Activated CD4-positive, CD25-positive, alpha-beta regulatory T cell treated with anti-CD3 and anti-CD28 coated beads, Interleukin-2, amount 50 U/mL, for 24 hours (primary cell): ENCODE results near the gene LDLRAD1.
"Not testable (repeated sequence)": the region's sequence is repeated elsewhere in the genome, so short reads cannot be mapped to it uniquely, and the experiment has no call there.

Source experiments
- ATAC-seq, 2 donors: fragments of 150-1000 bp; cut with Tn5 transposase; one replicate each; pipeline ENCODE4 v1.10.0; 2021; ENCODE audit warnings: mild to moderate bottlenecking in 1 of 2, moderate library complexity in 1 of 2

The LDLRAD1 gene

GRCh38 chr1:54016343-54017282 lies 1.4 kb downstream of the LDLRAD1 start:
- ATAC-seq, result no peak

GRCh38 chr1:54014009-54014629 lies 3.9 kb downstream of the LDLRAD1 start:
- ATAC-seq, result no peak

GRCh38 chr1:54013393-54014008 lies 4.5 kb downstream of the LDLRAD1 start:
- no peak for ATAC-seq

GRCh38 chr1:54012863-54013262 lies 5.1 kb downstream of the LDLRAD1 start:
- no peak for ATAC-seq

GRCh38 chr1:54012008-54012325 lies 6.0 kb downstream of the LDLRAD1 start:
- no peak for ATAC-seq

- ATAC-seq, result no peak
These were observed 6.5 kb downstream of the LDLRAD1 start for GRCh38 chr1:54011316-54012007.

GRCh38 chr1:54010415-54011117 lies 7.4 kb downstream of the LDLRAD1 start:
- ATAC-seq, result no peak

GRCh38 chr1:54009406-54009805 lies 8.6 kb downstream of the LDLRAD1 start:
- no peak for ATAC-seq

GRCh38 chr1:54008876-54009275 lies 9.1 kb downstream of the LDLRAD1 start:
- no peak for ATAC-seq

- no peak for ATAC-seq
These were observed 10.4 kb downstream of the LDLRAD1 start for GRCh38 chr1:54007613-54008012.

GRCh38 chr1:54006508-54006907 lies 11.5 kb downstream of the LDLRAD1 start:
- no peak for ATAC-seq

- no peak for ATAC-seq
These were observed 13.4 kb downstream of the LDLRAD1 start for GRCh38 chr1:54004481-54005049.

- not testable (repeated sequence) for ATAC-seq
These were observed 14.1 kb downstream of the LDLRAD1 start for GRCh38 chr1:54003750-54004480.

GRCh38 chr1:54003249-54003646 lies 14.7 kb downstream of the LDLRAD1 start:
- no peak for ATAC-seq

- no peak for ATAC-seq
These were observed 15.3 kb downstream of the LDLRAD1 start for GRCh38 chr1:54002544-54003248.

- ATAC-seq, result no peak
These were observed 16.4 kb downstream of the LDLRAD1 start for GRCh38 chr1:54001591-54001990.

- ATAC-seq, result no peak
These were observed 18.1 kb downstream of the LDLRAD1 start for GRCh38 chr1:53999920-54000319.

GRCh38 chr1:53998223-53998622 lies 19.8 kb downstream of the LDLRAD1 start:
- ATAC-seq, result no peak

- no peak for ATAC-seq
These were observed 22.3 kb downstream of the LDLRAD1 start for GRCh38 chr1:53995683-53996082.

GRCh38 chr1:53994516-53994915 lies 23.5 kb downstream of the LDLRAD1 start:
- not testable (repeated sequence) for ATAC-seq
